ENCODE data around the gene CPN1.

Gene CPN1

GRCh38 chr10:99995269-99995668 is 86.4 kb downstream of the CPN1 start:
- no peak overlapping the region for H2BK12ac ChIP-seq (ENCODE audit: low read length)
- WGBS, 2 donors (ENCODE audit: extremely low coverage in 2 of 2, insufficient read length in 2 of 2, insufficient replicate concordance in 1 of 2), result no CpG with 5 or more reads among the region's 3 CpGs
- no peak overlapping the region for H3K18ac ChIP-seq (ENCODE audit: low read length)
- H3K4me1 ChIP-seq (ENCODE audit: control insufficient read depth in 2 of 2, insufficient read depth in 1 of 2, low read depth in 1 of 2, low read length in 2 of 2), result peaks cover 2 to 13% of the 10 kb centered on the region in 2 donors
- H3K23ac ChIP-seq (ENCODE audit: low read depth, low read length, poor library complexity), result no peak overlapping the region
- H3K4me2 ChIP-seq (ENCODE audit: insufficient read depth, low read length, poor library complexity, severe bottlenecking), result no peak overlapping the region
- no peak overlapping the region for H4K91ac ChIP-seq (ENCODE audit: low read depth, low read length, poor library complexity)
- H3K27me3 ChIP-seq (ENCODE audit: control insufficient read depth in 3 of 3, insufficient read depth in 3 of 3, low read depth in 1 of 3, low read length in 3 of 3), result no peaks in the 10 kb centered on the region
- H3K4ac ChIP-seq (ENCODE audit: low read length), result no peak overlapping the region
- no peak overlapping the region for H2BK120ac ChIP-seq (ENCODE audit: low read depth, low read length)
- H3K4me3 ChIP-seq (ENCODE audit: low read length in 2 of 2), result no peak overlapping the region
- H3K9ac ChIP-seq (ENCODE audit: low read depth, low read length, poor library complexity), result no peak overlapping the region
- H3K14ac ChIP-seq (ENCODE audit: low read length), result no peak overlapping the region
- H2BK5ac ChIP-seq (ENCODE audit: low read length), result no peak overlapping the region
- no peaks in the 10 kb centered on the region for H3K79me1 ChIP-seq (ENCODE audit: low read depth, low read length)
- H3K9me3 ChIP-seq (replicated peaks in 1 of 2; ENCODE audit: control insufficient read depth in 2 of 2, insufficient read depth in 1 of 2, low read depth in 1 of 2, low read length in 2 of 2), result no peaks in the 10 kb centered on the region
- no peak overlapping the region for H2AFZ ChIP-seq (ENCODE audit: low read length)
- H2BK15ac ChIP-seq (ENCODE audit: low read length), result no peak overlapping the region
- H3K27ac ChIP-seq (replicated peaks; ENCODE audit: low read length), result no peak overlapping the region
- H2AK5ac ChIP-seq (ENCODE audit: low read depth, low read length), result no peak overlapping the region
- no peak overlapping the region for H4K8ac ChIP-seq (ENCODE audit: low read depth, low read length)
- H3K36me3 ChIP-seq (replicated peaks in 1 of 2; ENCODE audit: control insufficient read depth in 2 of 2, insufficient read depth in 2 of 2, low read length in 2 of 2), result no peaks in the 10 kb centered on the region
- no peak for DNase-seq (ENCODE audit: low spot score)

DNA sequence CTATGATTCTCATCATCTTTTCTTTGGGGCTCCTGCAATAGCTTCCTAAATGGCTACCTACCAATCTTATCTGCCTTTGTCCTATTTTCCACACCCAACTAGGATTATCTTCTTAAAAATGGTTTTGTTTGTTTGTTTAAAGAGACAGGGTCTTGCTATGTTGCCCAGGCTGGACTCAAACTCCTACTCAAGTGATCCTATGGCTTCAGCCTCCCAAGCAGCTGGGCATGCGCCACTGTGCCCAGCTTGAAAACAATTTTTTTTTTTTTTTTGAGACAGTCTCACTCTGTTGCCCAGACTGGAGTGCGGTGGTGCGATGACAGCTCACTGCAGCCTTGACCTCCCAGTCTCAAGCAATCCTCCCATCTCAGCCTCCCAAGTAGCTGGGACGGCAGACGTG is 86.9 kb downstream of the CPN1 start:
- H3K14ac ChIP-seq (ENCODE audit: low read length), result no peak overlapping the region
- H3K4ac ChIP-seq (ENCODE audit: low read length), result no peak overlapping the region
- no peaks in the 10 kb centered on the region for H3K36me3 ChIP-seq (replicated peaks in 1 of 2; ENCODE audit: control insufficient read depth in 2 of 2, insufficient read depth in 2 of 2, low read length in 2 of 2)
- no peak overlapping the region for H3K4me3 ChIP-seq (ENCODE audit: low read length in 2 of 2)
- no peak overlapping the region for H2BK12ac ChIP-seq (ENCODE audit: low read length)
- no peak overlapping the region for H4K8ac ChIP-seq (ENCODE audit: low read depth, low read length)
- no peak overlapping the region for H3K23ac ChIP-seq (ENCODE audit: low read depth, low read length, poor library complexity)
- H2BK120ac ChIP-seq (ENCODE audit: low read depth, low read length), result no peak overlapping the region
- no peaks in the 10 kb centered on the region for H3K79me1 ChIP-seq (ENCODE audit: low read depth, low read length)
- no CpG with 5 or more reads among the region's 5 CpGs for WGBS, 2 donors (ENCODE audit: extremely low coverage in 2 of 2, insufficient read length in 2 of 2, insufficient replicate concordance in 1 of 2)
- H4K91ac ChIP-seq (ENCODE audit: low read depth, low read length, poor library complexity), result no peak overlapping the region
- no peak overlapping the region for H2BK5ac ChIP-seq (ENCODE audit: low read length)
- DNase-seq (ENCODE audit: low spot score), result no peak
- H3K27ac ChIP-seq (replicated peaks; ENCODE audit: low read length), result no peak overlapping the region
- H2AK5ac ChIP-seq (ENCODE audit: low read depth, low read length), result no peak overlapping the region
- H3K18ac ChIP-seq (ENCODE audit: low read length), result no peak overlapping the region
- H3K9ac ChIP-seq (ENCODE audit: low read depth, low read length, poor library complexity), result no peak overlapping the region
- H3K9me3 ChIP-seq (replicated peaks in 1 of 2; ENCODE audit: control insufficient read depth in 2 of 2, insufficient read depth in 1 of 2, low read depth in 1 of 2, low read length in 2 of 2), result no peaks in the 10 kb centered on the region
- H3K27me3 ChIP-seq (ENCODE audit: control insufficient read depth in 3 of 3, insufficient read depth in 3 of 3, low read depth in 1 of 3, low read length in 3 of 3), result no peaks in the 10 kb centered on the region
- H3K4me2 ChIP-seq (ENCODE audit: insufficient read depth, low read length, poor library complexity, severe bottlenecking), result no peak overlapping the region
- H2BK15ac ChIP-seq (ENCODE audit: low read length), result no peak overlapping the region
- peaks cover 2 to 13% of the 10 kb centered on the region in 2 donors for H3K4me1 ChIP-seq (ENCODE audit: control insufficient read depth in 2 of 2, insufficient read depth in 1 of 2, low read depth in 1 of 2, low read length in 2 of 2)
- no peak overlapping the region for H2AFZ ChIP-seq (ENCODE audit: low read length)

GRCh38 chr10:99993701-99994689 is 87.7 kb downstream of the CPN1 start:
- no peaks in the 10 kb centered on the region for H3K36me3 ChIP-seq (replicated peaks in 1 of 2; ENCODE audit: control insufficient read depth in 2 of 2, insufficient read depth in 2 of 2, low read length in 2 of 2)
- no peak overlapping the region for H2BK15ac ChIP-seq (ENCODE audit: low read length)
- no peak overlapping the region for H3K14ac ChIP-seq (ENCODE audit: low read length)
- H4K8ac ChIP-seq (ENCODE audit: low read depth, low read length), result no peak overlapping the region
- H3K9me3 ChIP-seq (replicated peaks in 1 of 2; ENCODE audit: control insufficient read depth in 2 of 2, insufficient read depth in 1 of 2, low read depth in 1 of 2, low read length in 2 of 2), result no peaks in the 10 kb centered on the region
- no peak overlapping the region for H3K18ac ChIP-seq (ENCODE audit: low read length)
- no peak overlapping the region for H4K91ac ChIP-seq (ENCODE audit: low read depth, low read length, poor library complexity)
- DNase-seq (ENCODE audit: low spot score), result no peak
- no CpG with 5 or more reads among the region's 8 CpGs for WGBS, 2 donors (ENCODE audit: extremely low coverage in 2 of 2, insufficient read length in 2 of 2, insufficient replicate concordance in 1 of 2)
- no peak overlapping the region for H2BK120ac ChIP-seq (ENCODE audit: low read depth, low read length)
- no peak overlapping the region for H3K4me2 ChIP-seq (ENCODE audit: insufficient read depth, low read length, poor library complexity, severe bottlenecking)
- no peak overlapping the region for H2AK5ac ChIP-seq (ENCODE audit: low read depth, low read length)
- no peak overlapping the region for H3K4me3 ChIP-seq (ENCODE audit: low read length in 2 of 2)
- no peak overlapping the region for H3K9ac ChIP-seq (ENCODE audit: low read depth, low read length, poor library complexity)
- no peak overlapping the region for H3K23ac ChIP-seq (ENCODE audit: low read depth, low read length, poor library complexity)
- no peaks in the 10 kb centered on the region for H3K27me3 ChIP-seq (ENCODE audit: control insufficient read depth in 3 of 3, insufficient read depth in 3 of 3, low read depth in 1 of 3, low read length in 3 of 3)
- H3K79me1 ChIP-seq (ENCODE audit: low read depth, low read length), result no peaks in the 10 kb centered on the region
- no peak overlapping the region for H2BK12ac ChIP-seq (ENCODE audit: low read length)
- no peak overlapping the region for H2AFZ ChIP-seq (ENCODE audit: low read length)
- H2BK5ac ChIP-seq (ENCODE audit: low read length), result no peak overlapping the region
- no peak overlapping the region for H3K4ac ChIP-seq (ENCODE audit: low read length)
- H3K4me1 ChIP-seq (ENCODE audit: control insufficient read depth in 2 of 2, insufficient read depth in 1 of 2, low read depth in 1 of 2, low read length in 2 of 2), result peaks cover 2 to 13% of the 10 kb centered on the region in 2 donors
- H3K27ac ChIP-seq (replicated peaks; ENCODE audit: low read length), result no peak overlapping the region

Data from neuronal stem cell (in vitro differentiated cells).